AG10803 (cell line): ENCODE measurements around the gene HMOX2.

Experiments
- DNase-seq: peaks from one replicate; pipeline ENCODE4 v3.0.0; 2010; ENCODE audit warnings: low read depth
- H3K4me3 ChIP-seq: 2 replicates; pipeline ENCODE4 v1.5.1; 2011; ENCODE audit warnings: mild to moderate bottlenecking, low read length, control low read depth
- TF ChIP-seq, protein P1 (sequence below): conservative IDR thresholded peaks from 2 replicates; pipeline ENCODE4 v1.5.1; 2011; ENCODE audit warnings: mild to moderate bottlenecking, low read length, control low read depth, inconsistent platforms

HMOX2 gene

DNA sequence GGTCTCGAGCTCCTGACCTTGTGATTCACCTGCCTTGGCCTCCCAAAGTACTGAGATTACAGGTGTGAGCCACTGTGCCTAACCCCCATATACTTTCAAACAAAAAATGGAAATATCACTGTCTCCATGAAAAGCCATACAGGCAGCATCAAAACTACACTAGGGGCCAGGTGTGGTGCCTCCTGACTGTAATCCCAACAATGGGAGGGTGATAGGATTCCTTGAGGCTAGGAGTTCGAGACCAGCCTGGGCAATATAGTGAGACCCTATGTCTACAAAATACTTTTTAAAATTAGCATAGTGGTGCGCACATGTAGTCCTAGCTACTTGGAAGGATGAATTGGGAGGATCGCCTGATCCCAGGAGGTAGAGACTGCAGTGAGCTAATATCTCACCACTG, 15.7 kb downstream of the HMOX2 start:
- DNase-seq = no peak
- no peak overlapping the region for H3K4me3 ChIP-seq
- TF ChIP-seq, protein P1, sequence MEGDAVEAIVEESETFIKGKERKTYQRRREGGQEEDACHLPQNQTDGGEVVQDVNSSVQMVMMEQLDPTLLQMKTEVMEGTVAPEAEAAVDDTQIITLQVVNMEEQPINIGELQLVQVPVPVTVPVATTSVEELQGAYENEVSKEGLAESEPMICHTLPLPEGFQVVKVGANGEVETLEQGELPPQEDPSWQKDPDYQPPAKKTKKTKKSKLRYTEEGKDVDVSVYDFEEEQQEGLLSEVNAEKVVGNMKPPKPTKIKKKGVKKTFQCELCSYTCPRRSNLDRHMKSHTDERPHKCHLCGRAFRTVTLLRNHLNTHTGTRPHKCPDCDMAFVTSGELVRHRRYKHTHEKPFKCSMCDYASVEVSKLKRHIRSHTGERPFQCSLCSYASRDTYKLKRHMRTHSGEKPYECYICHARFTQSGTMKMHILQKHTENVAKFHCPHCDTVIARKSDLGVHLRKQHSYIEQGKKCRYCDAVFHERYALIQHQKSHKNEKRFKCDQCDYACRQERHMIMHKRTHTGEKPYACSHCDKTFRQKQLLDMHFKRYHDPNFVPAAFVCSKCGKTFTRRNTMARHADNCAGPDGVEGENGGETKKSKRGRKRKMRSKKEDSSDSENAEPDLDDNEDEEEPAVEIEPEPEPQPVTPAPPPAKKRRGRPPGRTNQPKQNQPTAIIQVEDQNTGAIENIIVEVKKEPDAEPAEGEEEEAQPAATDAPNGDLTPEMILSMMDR = no peak

- TF ChIP-seq, protein P1 = no peak
- H3K4me3 ChIP-seq = no peak overlapping the region
- DNase-seq = peak; percentile 73
Observed at GRCh38 chr16:4494746-4495490, 18.7 kb downstream of the HMOX2 start.

DNA sequence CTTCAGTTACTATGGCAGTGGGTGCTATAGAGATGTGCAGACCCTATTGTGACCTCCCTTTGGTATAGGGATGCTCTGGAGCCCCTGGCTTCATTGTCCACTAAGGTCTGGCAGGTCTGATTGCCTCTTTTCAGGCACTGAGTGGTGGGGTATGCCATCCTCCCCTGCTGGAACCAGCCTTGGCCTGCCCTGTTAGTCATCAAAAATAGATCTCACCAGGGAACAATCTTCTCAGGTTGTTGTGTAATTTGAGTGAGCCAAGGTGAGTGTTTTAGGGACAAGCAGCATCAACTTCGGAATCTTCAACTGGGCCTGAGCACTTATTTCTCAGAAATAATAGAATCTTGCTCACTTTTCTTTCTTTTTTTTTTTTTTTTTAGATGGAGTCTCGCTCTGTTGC, 19.6 kb downstream of the HMOX2 start:
- no peak for DNase-seq
- TF ChIP-seq, protein P1 = no peak
- no peak overlapping the region for H3K4me3 ChIP-seq

DNA sequence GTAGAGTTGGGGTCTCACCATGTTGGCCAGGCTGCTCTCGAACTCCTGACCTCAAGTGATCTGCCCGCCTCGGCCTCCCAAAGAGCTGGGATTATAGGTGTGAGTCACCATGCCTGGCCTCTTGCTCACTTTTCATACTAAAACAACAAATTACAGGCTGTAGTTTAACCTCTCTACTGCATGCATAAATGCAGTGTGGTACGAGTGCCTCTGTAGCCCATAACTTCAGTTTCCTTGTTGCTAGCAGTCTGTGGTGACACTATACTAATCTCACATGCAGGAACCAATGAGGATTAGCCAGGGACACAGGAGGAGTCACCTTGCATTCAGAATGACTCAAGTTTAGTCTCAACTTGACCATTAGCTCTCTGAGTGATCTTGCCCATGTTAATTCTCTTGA, 20.1 kb downstream of the HMOX2 start:
- DNase-seq = peak; percentile 51

GRCh38 chr16:4498546-4499195, 22.5 kb downstream of the HMOX2 start:
- no peak for DNase-seq
- TF ChIP-seq, protein P1 = no peak

More for the DNA sequence above, 20.1 kb downstream of the HMOX2 start:
- no peak overlapping the region for H3K4me3 ChIP-seq
- TF ChIP-seq, protein P1 = no peak

GRCh38 chr16:4499196-4499555, 23.0 kb downstream of the HMOX2 start:
- DNase-seq = no peak
- H3K4me3 ChIP-seq = no peak overlapping the region
- TF ChIP-seq, protein P1 = no peak

More at GRCh38 chr16:4498546-4499195, 22.5 kb downstream of the HMOX2 start:
- no peak overlapping the region for H3K4me3 ChIP-seq

- DNase-seq = peak; percentile 81
- H3K4me3 ChIP-seq = peak overlapping the region; percentile 31
- TF ChIP-seq, protein P1 = no peak
Observed at GRCh38 chr16:4500272-4500671, 24.1 kb downstream of the HMOX2 start.
